HG03097 (cell line): ENCODE results near the gene ZNF888.
"Not testable (repeated sequence)": the region's sequence is repeated elsewhere in the genome, so short reads cannot be mapped to it uniquely, and the experiment has no call there.

Experiments used
- ATAC-seq: cut with Tn5 transposase; IDR thresholded peaks from one replicate; pipeline ENCODE4 v1.9.1; 2021; ENCODE audit not compliant: unreplicated experiment, low FRiP score

ZNF888 gene

GRCh38 chr19:52922841-52923777 lies at the start of gene ZNF888:
TSS of gene ZNF888 (minus strand) at chr19:52923428. CDS start at chr19:52917873, 5,555 bp downstream.
- peak; percentile 85 for ATAC-seq

GRCh38 chr19:52967772-52968171 lies 44.5 kb upstream of the ZNF888 start:
- ATAC-seq, result no peak

- ATAC-seq, result no peak
Observed at GRCh38 chr19:52963247-52963618, 40.0 kb upstream of the ZNF888 start.

- peak; percentile 94 for ATAC-seq
Observed at GRCh38 chr19:52962394-52963246, 39.4 kb upstream of the ZNF888 start, which contains the start of gene ZNF816. TSS of gene ZNF816 (minus strand) at chr19:52962881. CDS start at chr19:52956089, 6,792 bp downstream.

GRCh38 chr19:52961981-52962380 lies 38.8 kb upstream of the ZNF888 start:
- no peak for ATAC-seq

- no peak for ATAC-seq
Observed at GRCh38 chr19:52959613-52960295, 36.5 kb upstream of the ZNF888 start.

- no peak for ATAC-seq
Observed at GRCh38 chr19:52957591-52957990, 34.4 kb upstream of the ZNF888 start.

GRCh38 chr19:52956917-52957316 lies 33.7 kb upstream of the ZNF888 start:
- ATAC-seq, result no peak

- ATAC-seq, result no peak
Observed at GRCh38 chr19:52949422-52949821, 26.2 kb upstream of the ZNF888 start.

GRCh38 chr19:52948025-52948770 lies 25.0 kb upstream of the ZNF888 start:
- ATAC-seq, result no peak

GRCh38 chr19:52946322-52947310 lies 23.4 kb upstream of the ZNF888 start:
- no peak for ATAC-seq

GRCh38 chr19:52945652-52946321 lies 22.6 kb upstream of the ZNF888 start:
- no peak for ATAC-seq

- not testable (repeated sequence) for ATAC-seq
Observed at GRCh38 chr19:52944703-52945493, 21.7 kb upstream of the ZNF888 start.

- ATAC-seq, result no peak
Observed at GRCh38 chr19:52943884-52944643, 20.8 kb upstream of the ZNF888 start.

- no peak for ATAC-seq
Observed at GRCh38 chr19:52943134-52943883, 20.1 kb upstream of the ZNF888 start.
